Stimulated activated CD4-positive, alpha-beta T cell treated with anti-CD3 and anti-CD28 coated beads, Interleukin-1b, Interleukin-23, amount 100 ng/mL, for 1 hour (primary cell): ENCODE results near the gene DPP10.

Experiments used
- DNase-seq, 2 donors: peaks; one replicate each; pipeline ENCODE4 v3.0.0-alpha.2; 2020; ENCODE audit warnings: low read depth in 2 of 2

DPP10 gene

GRCh38 chr2:115124817-115125216 is 682.4 kb downstream of the DPP10 start:
- DNase-seq = no peak

DNA sequence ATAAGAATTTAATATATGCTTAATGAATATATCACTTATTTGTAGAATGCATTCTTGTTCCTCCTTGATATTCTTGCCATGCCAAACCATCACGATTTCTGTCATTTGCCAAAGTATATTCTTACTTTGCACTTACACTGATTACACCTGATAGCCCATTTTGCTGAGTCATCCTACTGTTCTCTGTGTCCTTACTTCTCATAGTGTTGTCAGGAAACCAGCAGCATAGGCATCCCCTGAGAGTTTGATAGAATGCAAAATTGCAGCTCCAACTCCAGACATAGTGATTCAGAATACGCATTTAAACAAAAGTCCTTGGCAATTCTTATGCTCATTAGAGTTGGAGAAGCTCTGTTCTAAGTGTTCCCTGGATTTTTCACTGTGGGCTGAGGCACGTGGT is 687.1 kb downstream of the DPP10 start:
- DNase-seq = no peak

- DNase-seq = no peak
Observed at GRCh38 chr2:115160531-115161080, 718.2 kb downstream of the DPP10 start.

- no peak for DNase-seq
Observed at GRCh38 chr2:115161081-115161770, 718.8 kb downstream of the DPP10 start.

DNA sequence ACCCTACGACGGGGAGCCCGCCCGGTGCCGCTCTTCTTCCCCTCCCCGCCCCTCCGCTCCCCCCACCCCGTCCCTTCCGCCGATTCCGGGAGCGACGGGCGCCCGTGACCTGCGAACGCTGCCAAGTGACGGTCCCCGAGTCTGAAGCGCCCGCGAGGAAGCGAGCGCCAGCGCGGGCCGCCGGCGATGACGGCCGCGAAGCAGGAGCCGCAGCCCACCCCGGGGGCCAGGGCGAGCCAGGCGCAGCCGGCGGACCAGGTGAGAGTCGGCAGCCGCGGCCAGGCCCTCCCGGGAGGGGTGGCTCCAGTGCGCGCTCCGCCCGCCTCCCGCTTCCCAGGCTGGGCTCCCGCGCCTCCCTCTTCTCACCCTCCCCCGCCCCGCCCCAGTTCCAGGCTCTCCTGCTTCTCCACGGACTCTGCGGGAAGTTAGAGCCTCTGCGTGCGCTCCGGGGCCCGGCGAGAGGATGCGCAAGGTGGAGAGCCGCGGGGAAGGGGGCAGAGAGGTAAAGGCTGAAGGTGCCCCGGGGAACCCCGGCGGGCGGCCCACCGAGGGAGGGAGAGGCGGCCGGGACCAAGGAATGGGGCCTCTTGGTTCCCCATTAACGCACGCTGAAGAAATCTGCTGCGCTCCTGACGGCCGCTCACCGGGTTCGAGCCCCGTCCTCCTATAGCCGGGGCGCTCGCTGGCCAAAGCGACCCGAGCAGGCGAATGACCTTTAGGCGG is 719.5 kb downstream of the DPP10 start:
- DNase-seq = no peak

GRCh38 chr2:115162494-115163293 is 720.3 kb downstream of the DPP10 start:
- no peak for DNase-seq

DNA sequence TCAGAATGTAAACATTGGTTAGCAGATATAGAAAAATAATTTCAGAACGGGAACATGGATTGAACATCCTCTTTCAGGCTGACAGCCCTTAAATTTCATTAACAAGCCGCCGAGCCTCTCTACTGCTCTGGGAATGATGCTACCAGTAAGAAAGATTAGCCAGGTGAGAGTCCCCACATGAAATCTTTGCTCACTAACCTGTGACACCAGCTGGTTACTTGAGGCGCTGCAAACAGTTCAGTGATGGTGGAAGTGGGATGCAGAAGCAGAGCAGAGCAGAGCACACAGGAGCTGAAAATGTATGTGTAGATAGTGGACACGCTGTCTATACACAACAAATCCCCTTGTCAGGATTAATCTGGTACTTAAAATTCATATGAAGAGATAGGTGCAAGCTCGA is 721.1 kb downstream of the DPP10 start:
- no peak for DNase-seq

DNA sequence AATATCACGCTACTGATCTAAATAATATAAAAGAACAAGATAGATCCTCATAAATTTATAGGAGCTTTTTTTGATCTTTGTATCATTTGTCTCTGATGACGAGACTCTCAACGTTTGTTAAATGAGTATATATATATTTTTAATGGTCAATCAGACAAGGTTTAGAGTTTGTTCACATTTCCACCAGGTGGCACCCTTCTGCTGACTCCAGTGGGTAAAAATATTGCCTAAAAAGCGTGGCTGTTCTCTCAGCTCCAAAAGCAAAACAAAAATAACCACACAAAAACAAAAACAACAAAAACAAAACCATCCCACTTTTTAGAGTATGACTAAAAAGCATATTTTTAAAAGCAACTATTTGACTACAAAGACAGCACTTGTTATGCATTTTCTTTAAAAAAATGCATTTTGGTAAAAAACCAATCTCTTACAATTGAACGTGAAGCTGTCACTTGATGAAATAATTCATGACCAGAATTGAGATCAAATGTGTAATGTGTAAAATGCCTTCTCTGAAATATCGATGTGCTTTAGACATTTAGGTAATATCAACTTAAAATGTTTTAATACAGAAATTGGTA is 723.2 kb downstream of the DPP10 start:
- DNase-seq = no peak

DNA sequence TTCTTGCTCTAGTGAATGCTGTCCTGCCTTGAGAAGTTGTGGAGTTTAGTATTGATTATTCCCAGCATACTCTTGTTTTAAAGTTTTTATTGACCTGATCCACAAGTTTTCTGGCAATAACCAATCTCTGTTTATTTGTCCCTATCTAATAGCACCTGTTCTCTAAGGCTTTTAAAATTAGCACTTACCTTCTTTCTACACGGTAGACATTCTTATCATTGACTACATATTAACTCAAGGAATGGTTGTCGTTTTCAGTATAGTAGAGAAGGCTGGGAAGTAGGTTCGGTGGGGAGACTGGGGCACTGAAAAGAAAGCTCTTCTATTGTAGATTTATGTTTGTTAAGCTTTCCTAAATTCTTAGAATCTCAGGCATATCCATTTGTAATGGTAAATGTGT is 726.0 kb downstream of the DPP10 start:
- DNase-seq = no peak

- DNase-seq = no peak
Observed at GRCh38 chr2:115169814-115170213, 727.4 kb downstream of the DPP10 start.

GRCh38 chr2:115171751-115172150 is 729.3 kb downstream of the DPP10 start:
- no peak for DNase-seq

GRCh38 chr2:115174651-115175050 is 732.2 kb downstream of the DPP10 start:
- no peak for DNase-seq

DNA sequence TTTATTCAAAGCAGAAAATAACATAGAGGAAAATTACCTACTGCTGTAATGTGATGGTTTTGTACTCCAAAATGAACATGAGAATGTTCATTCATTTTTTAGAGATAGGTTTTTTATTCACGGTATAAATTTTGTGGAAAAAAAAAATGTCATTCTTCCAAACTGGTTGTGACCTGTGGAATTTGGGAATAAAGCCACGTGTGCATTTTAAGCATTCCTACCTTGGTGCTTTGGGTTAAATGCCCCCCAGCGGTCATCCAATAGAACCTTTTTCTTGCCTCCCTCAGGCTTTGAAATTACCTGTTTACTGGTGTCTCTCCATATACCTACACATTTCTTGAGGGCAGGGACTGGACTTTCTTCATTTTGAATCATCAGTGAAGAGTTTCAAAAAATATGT is 740.7 kb downstream of the DPP10 start:
- DNase-seq = no peak

GRCh38 chr2:115190459-115190858 is 748.0 kb downstream of the DPP10 start:
- DNase-seq = no peak

DNA sequence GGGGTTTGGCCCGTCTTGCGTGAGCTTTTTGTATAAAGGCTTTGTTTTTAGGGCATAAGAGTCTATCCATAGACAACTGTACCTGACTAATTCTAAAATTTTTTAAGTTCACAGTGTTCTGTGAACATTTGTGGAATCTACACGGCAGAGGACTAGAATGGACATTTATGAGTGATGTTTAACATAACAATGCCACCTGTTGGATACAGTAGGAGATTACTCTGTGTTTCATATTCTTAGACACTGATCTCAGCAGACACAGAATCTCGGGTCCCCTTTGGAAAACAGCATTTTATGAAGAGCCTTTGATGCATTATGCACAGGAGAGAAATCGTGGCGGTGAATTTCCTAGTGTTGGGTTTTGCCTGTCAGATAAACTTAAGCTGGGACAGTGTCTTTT is 752.2 kb downstream of the DPP10 start:
- no peak for DNase-seq

- DNase-seq = no peak
Observed at GRCh38 chr2:115196587-115196986, 754.1 kb downstream of the DPP10 start.

DNA sequence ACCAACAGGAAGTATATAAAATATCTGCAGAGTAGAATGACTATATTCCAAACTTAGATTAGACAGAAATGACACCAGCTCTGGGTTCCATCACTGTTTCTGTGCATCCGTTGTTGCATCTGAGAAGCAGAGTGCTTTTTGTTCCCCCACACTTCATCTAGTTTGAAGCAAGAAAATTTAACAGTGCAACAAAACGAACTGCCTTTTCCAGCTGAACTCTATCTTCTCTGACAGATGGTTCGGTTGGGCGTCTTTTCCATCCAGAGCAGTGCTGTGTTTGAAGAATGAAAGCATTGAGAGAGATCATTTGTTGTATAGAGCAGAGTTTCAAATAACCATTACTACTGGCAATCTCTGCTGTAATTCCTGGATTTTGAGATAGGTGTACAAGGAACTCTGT is 757.5 kb downstream of the DPP10 start:
- no peak for DNase-seq

GRCh38 chr2:115201386-115201785 is 758.9 kb downstream of the DPP10 start:
- DNase-seq = no peak

- DNase-seq = no peak
Observed at GRCh38 chr2:115208493-115209164, 766.2 kb downstream of the DPP10 start.

- DNase-seq = no peak
Observed at GRCh38 chr2:115214050-115214449, 771.6 kb downstream of the DPP10 start.

- no peak for DNase-seq
Observed at GRCh38 chr2:115219296-115219695, 776.9 kb downstream of the DPP10 start.

DNA sequence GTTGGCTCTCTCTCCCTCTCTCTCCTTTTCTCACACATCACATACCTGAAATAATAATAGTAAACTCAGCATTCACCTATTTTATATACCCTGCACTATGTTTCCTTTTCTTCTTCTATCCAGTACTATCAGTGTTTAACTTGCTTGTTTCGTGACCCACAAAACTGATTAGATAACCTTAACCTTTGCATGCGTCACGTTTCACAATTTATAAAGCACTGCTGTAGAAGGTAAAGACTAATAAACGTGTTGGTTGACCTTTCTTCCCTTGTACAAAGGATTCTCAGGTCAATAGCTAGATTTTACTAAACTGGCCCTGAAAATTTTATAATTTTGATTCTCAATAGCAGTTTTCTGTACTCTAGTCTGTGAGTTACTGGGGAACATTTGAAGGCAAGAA is 791.7 kb downstream of the DPP10 start:
- DNase-seq = no peak
